HUES48 (cell line): ENCODE measurements around the gene CACNA1C.

ENCODE experiments used
- H3K27ac ChIP-seq: one replicate; pipeline ENCODE4 v1.7.0; 2013; ENCODE audit warnings: low read depth, low read length, inconsistent platforms
- H3K27me3 ChIP-seq: 2 replicates; pipeline ENCODE4 v1.6.1; 2013; ENCODE audit warnings: mild to moderate bottlenecking, low read length; ENCODE audit not compliant: control insufficient read depth, insufficient read depth
- H3K36me3 ChIP-seq: 2 replicates; pipeline ENCODE4 v1.6.1; 2013; ENCODE audit warnings: low read length; ENCODE audit not compliant: control insufficient read depth, insufficient read depth
- H3K4me1 ChIP-seq: 2 replicates; pipeline ENCODE4 v1.6.1; 2013; ENCODE audit warnings: mild to moderate bottlenecking, low read length; ENCODE audit not compliant: control insufficient read depth, insufficient read depth
- H3K4me3 ChIP-seq: 2 replicates; pipeline ENCODE4 v1.5.1; 2013; ENCODE audit warnings: mild to moderate bottlenecking, low read depth, low read length
- H3K9ac ChIP-seq: 2 replicates; pipeline ENCODE4 v1.6.1; 2013; ENCODE audit warnings: mild to moderate bottlenecking, low read depth, low read length, moderate library complexity
- H3K9me3 ChIP-seq: 2 replicates; pipeline ENCODE4 v1.6.1; 2013; ENCODE audit warnings: low read length; ENCODE audit not compliant: control insufficient read depth, insufficient read depth

The CACNA1C gene

DNA sequence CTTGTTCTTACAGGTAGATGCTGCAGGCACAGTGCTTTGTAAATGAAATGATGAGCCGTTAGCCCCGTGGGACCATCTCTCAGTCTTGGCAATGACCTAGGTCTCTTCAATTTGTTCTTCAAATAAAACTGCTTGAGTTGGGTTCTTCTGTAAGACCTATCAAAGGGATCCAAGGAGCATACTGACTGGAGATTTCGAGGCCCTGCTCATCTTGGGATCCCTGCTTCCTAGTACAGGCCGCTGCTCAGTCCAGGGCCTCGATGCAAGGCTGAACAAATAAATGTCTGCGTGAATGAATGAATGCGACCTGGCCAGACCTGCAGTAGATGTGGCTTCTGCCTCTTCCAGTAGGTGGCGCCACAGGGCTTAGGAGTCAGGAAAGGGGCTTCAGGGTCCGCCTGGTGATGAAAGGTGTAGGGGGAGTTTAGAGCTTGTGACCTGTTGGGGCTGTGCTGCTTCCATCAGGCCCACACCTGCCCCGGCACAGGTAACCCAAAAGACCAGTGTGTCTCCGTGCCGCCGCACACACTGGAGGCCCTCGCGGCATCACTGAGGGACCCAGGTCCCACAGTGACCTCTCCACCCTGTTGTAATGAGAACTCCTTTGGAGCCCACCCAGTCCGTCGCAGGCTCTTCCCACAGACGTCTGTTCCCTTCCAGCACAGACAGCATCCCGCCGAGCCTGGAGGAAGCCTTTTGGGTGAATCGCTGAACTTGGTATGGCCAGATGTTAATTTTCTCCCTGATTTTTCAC, 4.4 kb downstream of the CACNA1C start:
- Histone ChIP-seq H3K27me3 (peaks cover 39% of the 10 kb centered on the region), H3K27ac (no peak overlapping the region), H3K36me3 (no peaks in the 10 kb centered on the region), H3K9me3 (no peaks in the 10 kb centered on the region), H3K9ac (no peak overlapping the region), H3K4me1 (0 out of 2 replicates have a peak, but pooled peaks cover 4% of the 10 kb centered on the region), H3K4me3 (no peak overlapping the region)

DNA sequence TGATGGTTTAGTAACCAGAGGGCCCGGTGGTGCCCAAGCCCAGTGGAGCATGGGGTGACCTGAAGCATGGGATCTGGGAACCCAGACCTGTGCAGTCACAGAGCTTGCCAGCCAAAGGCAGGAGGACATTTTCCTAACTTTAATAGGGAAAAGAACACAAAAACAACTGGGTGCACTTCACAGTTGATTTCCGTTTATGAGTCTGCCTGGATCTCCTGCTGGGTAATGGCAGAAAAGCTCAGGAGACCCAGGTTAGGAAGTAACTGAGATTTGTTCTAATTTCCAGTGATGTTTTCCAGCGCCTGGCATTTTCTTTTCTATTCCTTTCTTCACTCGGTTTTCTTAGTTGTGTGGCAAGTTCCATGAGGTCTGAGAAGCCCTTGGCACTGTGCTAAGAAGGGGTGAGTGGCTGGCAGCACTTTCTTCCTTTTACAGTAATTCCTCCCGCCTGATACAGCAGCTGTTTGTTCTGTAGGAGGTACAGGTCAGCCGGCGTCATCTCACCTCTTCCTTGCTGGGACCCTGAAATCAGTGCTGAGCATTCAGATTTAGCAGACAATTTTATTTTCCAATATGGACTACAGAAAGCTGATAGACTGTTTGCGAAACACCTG, 5.1 kb downstream of the CACNA1C start:
- Histone ChIP-seq H3K4me1 (0 out of 2 replicates have a peak, but pooled peaks cover 4% of the 10 kb centered on the region), H3K4me3 (no peak overlapping the region), H3K36me3 (no peaks in the 10 kb centered on the region), H3K27me3 (peaks cover 38% of the 10 kb centered on the region), H3K9ac (no peak overlapping the region), H3K9me3 (no peaks in the 10 kb centered on the region), H3K27ac (no peak overlapping the region)

DNA sequence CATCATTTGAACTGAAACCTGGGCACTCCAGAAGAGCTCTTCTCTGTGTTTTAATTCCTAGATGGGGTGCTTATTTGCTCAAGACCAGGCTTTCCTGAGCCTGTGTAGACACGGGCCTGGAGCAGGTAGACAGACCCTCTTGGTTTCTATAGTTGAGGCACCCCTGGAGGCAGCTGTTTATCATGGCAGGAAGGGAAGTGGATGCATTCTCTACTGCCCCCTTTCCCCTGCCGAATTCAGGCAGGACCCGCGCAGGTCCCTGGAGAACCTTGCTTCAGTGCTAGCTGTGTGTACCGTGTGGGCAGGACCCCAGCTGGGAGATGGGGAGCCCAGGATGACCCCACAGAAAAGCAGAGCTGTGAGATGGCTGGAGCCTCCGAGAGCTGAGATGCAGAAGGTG, 6.0 kb downstream of the CACNA1C start:
- no peak overlapping the region for H3K27ac ChIP-seq
- no peaks in the 10 kb centered on the region for H3K36me3 ChIP-seq
- no peak overlapping the region for H3K4me3 ChIP-seq
- 0 out of 2 replicates have a peak, but pooled peaks cover 4% of the 10 kb centered on the region for H3K4me1 ChIP-seq
- H3K9ac ChIP-seq, result no peak overlapping the region
- peaks cover 30% of the 10 kb centered on the region for H3K27me3 ChIP-seq
- H3K9me3 ChIP-seq, result no peaks in the 10 kb centered on the region

DNA sequence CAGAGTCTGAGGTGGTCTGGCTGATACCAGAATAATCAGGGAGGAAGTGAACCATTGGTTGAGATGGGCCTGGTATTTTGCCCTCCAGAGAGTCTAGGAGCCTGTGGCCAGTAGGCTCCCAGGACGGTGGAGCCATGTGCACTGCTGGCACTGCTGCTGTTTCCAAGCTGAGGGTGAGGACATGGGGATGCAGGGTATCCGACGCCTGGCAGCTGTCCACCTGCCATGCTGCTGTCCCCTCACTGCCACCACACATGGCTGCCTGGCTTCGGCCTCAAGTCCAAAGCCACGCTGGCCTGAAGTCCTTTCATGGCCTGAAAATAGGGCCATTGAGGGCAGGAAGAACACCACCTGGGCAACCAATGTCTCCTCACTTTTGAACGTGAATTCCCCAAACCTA, 8.6 kb downstream of the CACNA1C start:
- Histone ChIP-seq H3K9me3 (no peaks in the 10 kb centered on the region), H3K4me3 (no peak overlapping the region), H3K36me3 (no peaks in the 10 kb centered on the region), H3K4me1 (no peaks in the 10 kb centered on the region), H3K27ac (no peak overlapping the region), H3K27me3 (peaks cover 5% of the 10 kb centered on the region), H3K9ac (no peak overlapping the region)

DNA sequence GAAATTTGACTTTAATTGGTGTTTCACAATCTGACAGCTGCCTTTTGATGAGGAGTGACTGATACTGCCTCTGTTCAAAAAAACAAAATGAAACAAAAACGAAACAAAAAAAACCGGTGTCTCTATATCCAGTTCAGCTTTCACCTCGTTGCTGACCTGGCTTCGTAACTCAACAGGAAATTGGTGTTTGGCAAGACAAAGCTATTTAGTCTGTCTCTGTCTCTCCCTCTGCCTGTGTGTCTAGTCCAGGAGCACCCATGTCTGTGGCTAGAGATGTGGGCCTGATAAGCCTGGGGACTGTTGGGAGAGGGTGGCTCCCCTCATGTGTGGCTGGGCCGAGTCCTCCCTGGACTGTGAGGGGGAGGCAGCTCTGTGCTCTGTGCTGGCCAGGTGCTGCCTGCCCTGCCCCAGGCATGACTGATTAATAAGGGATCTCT, 11.3 kb downstream of the CACNA1C start:
- Histone ChIP-seq H3K4me3 (no peak overlapping the region), H3K36me3 (no peaks in the 10 kb centered on the region), H3K9ac (no peak overlapping the region), H3K27ac (no peak overlapping the region), H3K27me3 (no peaks in the 10 kb centered on the region), H3K4me1 (no peaks in the 10 kb centered on the region), H3K9me3 (no peaks in the 10 kb centered on the region)

DNA sequence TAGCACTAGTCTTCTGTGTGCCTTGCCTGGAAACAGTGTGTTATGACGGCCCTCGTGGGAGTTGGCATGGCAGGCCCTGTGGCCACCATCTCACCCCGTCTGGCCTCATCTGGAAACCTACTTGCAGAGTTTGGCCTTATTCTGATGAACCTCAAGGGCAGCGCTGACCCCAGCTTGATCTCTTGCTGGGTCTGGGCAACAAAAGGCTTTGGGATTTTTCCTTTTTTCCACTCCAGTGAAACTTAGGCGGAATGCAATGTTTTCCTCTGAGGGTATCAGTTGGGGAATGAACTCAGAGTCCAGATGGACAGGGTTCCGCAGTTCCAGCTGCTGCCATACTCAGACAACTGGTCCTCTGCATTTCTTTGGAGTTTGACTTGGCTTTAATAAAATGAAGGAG, 15.9 kb downstream of the CACNA1C start:
- H3K36me3 ChIP-seq, result no peaks in the 10 kb centered on the region
- H3K4me3 ChIP-seq, result no peak overlapping the region
- H3K27ac ChIP-seq, result no peak overlapping the region
- H3K4me1 ChIP-seq, result no peaks in the 10 kb centered on the region
- no peak overlapping the region for H3K9ac ChIP-seq
- no peaks in the 10 kb centered on the region for H3K27me3 ChIP-seq
- H3K9me3 ChIP-seq, result 0 out of 2 replicates have a peak, but pooled peaks cover 4% of the 10 kb centered on the region

DNA sequence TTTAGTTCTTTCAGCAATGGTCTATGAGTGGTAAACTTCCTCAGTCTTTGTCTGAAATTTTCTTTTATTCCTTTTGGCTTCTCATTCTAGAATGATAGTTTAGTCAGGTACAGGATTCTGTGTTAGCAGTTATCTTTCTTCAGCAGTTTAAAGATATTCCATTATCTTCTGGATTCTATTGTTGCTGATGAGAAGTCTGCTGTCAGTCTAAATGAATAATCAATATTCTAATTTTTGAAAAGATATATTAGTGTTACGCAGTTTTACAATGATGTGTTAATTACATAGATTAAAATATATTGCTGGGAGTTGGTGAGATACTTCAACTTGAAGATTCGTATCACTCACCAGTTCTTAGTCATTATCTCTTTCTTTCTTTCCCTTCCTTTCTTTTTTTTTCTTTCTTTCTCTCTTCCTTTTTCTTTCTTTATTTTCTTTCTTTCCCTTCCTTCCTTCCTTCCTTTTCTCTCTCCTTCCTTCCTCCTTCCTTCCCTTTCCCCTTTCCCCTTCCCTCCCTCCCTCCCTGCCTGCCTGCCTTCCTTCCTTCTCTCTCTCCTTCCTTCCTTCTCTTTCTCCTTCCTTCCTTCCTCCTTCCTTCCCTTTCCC, 17.8 kb downstream of the CACNA1C start:
- H3K9ac ChIP-seq, result no peak overlapping the region
- no peak overlapping the region for H3K4me3 ChIP-seq
- no peak overlapping the region for H3K27ac ChIP-seq
- no peaks in the 10 kb centered on the region for H3K27me3 ChIP-seq
- 0 out of 2 replicates have a peak, but pooled peaks cover 4% of the 10 kb centered on the region for H3K9me3 ChIP-seq
- no peaks in the 10 kb centered on the region for H3K4me1 ChIP-seq
- no peaks in the 10 kb centered on the region for H3K36me3 ChIP-seq

DNA sequence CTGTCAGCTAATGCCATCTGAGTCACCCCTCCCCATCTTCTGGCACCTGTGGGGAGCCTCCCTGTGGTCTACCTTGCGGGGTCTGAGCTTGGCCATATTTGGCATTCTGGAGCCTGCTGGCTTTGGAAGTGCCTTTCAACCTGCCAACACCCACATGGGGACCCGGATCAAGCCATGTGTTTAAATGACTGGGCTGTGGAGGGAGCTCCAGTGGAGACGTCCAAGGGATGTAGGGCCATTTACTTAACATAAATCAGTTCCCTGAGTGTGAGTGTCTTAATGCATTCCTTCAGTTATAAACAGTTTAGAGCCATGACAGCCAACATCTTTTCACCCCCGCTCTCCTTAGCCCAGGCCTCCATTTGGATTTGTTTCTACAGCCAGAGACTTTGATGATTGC, 22.0 kb downstream of the CACNA1C start:
- 0 out of 2 replicates have a peak, but pooled peaks cover 4% of the 10 kb centered on the region for H3K9me3 ChIP-seq
- no peak overlapping the region for H3K9ac ChIP-seq
- no peaks in the 10 kb centered on the region for H3K36me3 ChIP-seq
- H3K27me3 ChIP-seq, result no peaks in the 10 kb centered on the region
- no peak overlapping the region for H3K27ac ChIP-seq
- no peaks in the 10 kb centered on the region for H3K4me1 ChIP-seq
- no peak overlapping the region for H3K4me3 ChIP-seq

DNA sequence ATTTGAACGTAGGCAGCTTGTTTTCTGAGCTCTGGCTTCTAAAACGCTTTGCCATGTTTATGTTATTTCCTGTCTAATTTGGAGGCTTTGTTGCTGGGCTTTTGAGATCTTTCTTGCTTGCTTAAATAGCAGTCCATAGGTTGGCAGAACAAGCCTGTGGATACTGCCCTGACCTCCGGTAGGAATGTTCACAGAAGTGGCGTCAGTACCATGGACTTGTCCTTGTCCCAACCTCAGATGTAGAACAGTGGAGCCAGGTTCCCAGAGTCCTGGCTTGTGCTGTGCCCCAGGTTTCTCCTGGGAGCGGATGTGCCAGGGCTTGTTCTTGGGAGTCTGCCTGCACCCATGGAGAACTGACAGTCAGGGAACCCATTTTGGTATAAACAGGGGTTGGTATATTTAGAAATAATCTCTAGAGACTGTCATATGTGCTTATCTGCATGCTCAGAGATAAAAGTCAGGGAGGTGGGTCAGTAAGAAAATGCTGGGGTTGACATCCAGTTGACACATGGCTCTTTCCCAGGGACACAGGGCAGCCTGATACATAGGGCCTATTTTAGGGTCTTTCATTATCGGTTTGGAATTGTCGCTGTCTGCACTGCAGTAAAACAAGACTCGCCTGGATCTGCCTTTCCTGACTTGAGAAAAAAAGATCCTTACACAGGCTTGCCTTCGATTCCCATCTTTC, 22.9 kb downstream of the CACNA1C start:
- Histone ChIP-seq H3K27me3 (no peaks in the 10 kb centered on the region), H3K9me3 (no peaks in the 10 kb centered on the region), H3K4me3 (no peak overlapping the region), H3K36me3 (no peaks in the 10 kb centered on the region), H3K9ac (no peak overlapping the region), H3K4me1 (no peaks in the 10 kb centered on the region), H3K27ac (no peak overlapping the region)

DNA sequence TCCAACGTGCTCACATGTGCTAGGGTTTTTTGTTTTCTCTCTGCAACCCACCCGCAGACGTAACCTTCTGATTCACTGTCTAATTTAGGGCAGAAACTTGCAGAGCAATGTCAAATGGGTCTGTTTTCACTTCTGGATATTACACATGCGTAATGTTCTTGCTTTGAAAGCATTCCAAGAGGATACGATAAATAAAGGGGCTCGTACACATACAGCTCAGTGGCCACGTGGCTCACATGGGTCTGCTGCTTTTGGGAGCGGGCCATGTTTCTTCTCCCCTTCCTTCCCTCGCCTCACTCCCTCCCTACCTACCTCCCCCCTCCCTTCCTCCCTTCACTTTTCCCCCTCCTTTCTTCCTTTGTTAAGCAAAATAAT, 23.4 kb downstream of the CACNA1C start:
- H3K27ac ChIP-seq, result no peak overlapping the region
- H3K27me3 ChIP-seq, result no peaks in the 10 kb centered on the region
- no peak overlapping the region for H3K4me3 ChIP-seq
- H3K9ac ChIP-seq, result no peak overlapping the region
- H3K4me1 ChIP-seq, result no peaks in the 10 kb centered on the region
- no peaks in the 10 kb centered on the region for H3K36me3 ChIP-seq
- no peaks in the 10 kb centered on the region for H3K9me3 ChIP-seq

DNA sequence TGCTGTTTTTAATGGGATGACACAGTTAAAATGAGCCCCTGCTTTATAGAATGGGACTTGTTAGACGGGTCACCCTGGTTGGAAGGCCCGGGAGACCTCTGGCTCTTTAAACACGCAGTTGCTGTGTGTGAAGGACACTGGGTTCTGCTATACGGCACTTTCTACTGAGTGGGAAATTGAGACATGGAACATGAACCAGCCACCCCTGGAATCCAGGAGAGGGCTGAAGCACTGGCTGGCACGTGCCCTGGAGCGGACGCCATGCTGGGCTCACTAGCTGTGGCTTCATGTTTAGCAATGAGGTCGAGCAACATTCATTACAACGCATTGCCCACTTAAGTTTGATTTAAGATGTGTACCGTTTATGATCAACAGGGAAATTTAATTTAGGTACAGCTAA, 23.9 kb downstream of the CACNA1C start:
- Histone ChIP-seq H3K4me3 (no peak overlapping the region), H3K27me3 (no peaks in the 10 kb centered on the region), H3K27ac (no peak overlapping the region), H3K9ac (no peak overlapping the region), H3K9me3 (no peaks in the 10 kb centered on the region), H3K4me1 (no peaks in the 10 kb centered on the region), H3K36me3 (no peaks in the 10 kb centered on the region)
